ENCODE results near the gene NPM3. TPM values are rescaled to one million over a fixed set of nuclear protein-coding genes. Genes with fewer than 3 reads are reported as not detected.

Gene NPM3
- total and polyA plus RNA-seq, 2 of the 8 experiments (the other 6 are each of a cell fraction or from before 2014, with no cell fraction given), result 127 to 175 TPM

DNA sequence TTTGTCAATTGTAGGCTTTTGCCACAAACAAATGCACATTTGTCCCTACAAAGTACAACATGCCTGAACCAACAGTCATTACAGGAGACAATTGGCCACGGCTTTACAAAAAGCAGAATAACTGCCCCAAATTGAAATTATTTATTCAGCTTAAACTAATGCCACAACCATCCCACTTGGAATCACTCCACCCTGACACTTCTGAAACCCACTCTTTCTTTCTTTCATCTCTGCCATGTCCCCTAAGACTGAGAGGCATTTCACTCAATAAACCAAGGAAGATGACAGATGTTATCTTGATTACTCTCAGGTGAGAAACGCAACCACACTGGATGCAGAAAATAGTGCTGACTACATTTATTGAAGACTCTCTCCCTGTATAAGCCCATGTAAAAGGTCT is 2.6 kb upstream of the NPM3 start (continued):
- TF ChIP-seq RFX5 (IDR thresholded peaks at IDR 0.05; ENCODE audit: borderline replicate concordance, low read depth, low read length) (no peak), SP2 (IDR thresholded peaks at IDR 0.05; ENCODE audit: low read length) (no peak), TEAD4 (IDR thresholded peaks at IDR 0.05; ENCODE audit: low read depth, low read length) (no peak), FOSL1 (IDR thresholded peaks at IDR 0.05; ENCODE audit: insufficient read depth, low read depth, low read length) (no peak), EP300 (IDR thresholded peaks at IDR 0.05; ENCODE audit: borderline replicate concordance in 1 of 2, low read depth in 2 of 2, low read length in 2 of 2) (no peak), ASH2L (IDR thresholded peaks at IDR 0.05; ENCODE audit: low read length) (no peak), SRF (IDR thresholded peaks at IDR 0.05; ENCODE audit: low read depth, low read length) (no peak), JUN (IDR thresholded peaks at IDR 0.05; ENCODE audit: low read depth, low read length) (no peak), TBP (IDR thresholded peaks at IDR 0.05; ENCODE audit: low read depth, low read length) (no peak)

Measured in H1 (cell line).